Measurements from ENCODE around the gene TMEM92. TPM values are rescaled to one million over a fixed set of nuclear protein-coding genes. Genes with fewer than 3 reads are reported as not detected.

The TMEM92 gene
- total RNA-seq, 3 donors from 2014 or later, result 0.33 TPM; not detected in 2

DNA sequence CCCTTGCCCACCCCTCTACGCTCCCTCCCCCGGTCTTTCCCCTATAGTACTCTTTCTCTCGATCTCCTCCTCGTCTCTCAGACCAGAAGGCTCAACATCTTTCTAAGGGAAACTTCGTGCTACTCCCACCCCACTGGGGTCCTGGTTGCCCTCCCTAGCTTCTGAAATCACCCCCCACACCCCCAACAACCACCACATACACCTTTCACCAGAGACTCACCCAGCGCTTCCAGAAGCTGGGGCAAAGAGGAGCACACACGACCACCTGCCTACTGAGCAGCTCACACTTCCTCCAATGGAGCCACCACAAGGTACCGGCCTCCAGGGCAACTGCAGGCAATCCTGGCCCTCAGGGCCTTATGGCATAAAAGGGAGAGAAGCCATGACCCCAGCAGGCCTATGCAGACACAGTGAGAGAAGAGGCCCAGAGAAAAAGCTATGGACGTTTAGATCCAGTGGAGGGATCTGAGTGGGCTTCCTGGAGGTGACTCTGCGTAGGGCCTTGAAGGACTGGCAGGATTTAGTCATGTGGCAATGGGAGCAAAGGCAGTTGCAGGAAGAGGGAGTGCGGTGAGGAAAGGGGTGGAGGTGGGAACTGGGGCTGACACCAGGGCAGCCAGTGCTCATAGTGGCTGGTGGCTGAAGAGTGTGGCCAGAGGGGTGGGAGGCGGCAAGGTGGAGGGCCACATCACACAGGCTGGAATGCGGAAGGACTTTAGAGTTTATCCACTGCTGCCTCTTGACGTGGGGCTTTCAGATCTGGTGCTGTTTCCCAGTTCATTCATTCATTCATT, 12.1 kb upstream of the TMEM92 start:
- intact Hi-C loops (cut with DNase I; ENCODE audit: low total_unique reads), result no loop called here
- H3K36me3 ChIP-seq, result no peaks in the 10 kb centered on the region
- H3K27me3 ChIP-seq, result no peaks in the 10 kb centered on the region
- H3K4me3 ChIP-seq, result no peak overlapping the region
- H3K9me3 ChIP-seq, result no peaks in the 10 kb centered on the region
- peak; percentile 12 to 37 for DNase-seq (ENCODE audit: low spot score in 2 of 2)
- peaks cover 12 to 22% of the 10 kb centered on the region in 2 donors for H3K4me1 ChIP-seq
- no peak overlapping the region for H3K27ac ChIP-seq
- TF ChIP-seq POLR2AphosphoS5 (IDR thresholded peaks at IDR 0.05) (no peak), POLR2A (IDR thresholded peaks at IDR 0.05) (no peak)
- TF ChIP-seq, protein P1, sequence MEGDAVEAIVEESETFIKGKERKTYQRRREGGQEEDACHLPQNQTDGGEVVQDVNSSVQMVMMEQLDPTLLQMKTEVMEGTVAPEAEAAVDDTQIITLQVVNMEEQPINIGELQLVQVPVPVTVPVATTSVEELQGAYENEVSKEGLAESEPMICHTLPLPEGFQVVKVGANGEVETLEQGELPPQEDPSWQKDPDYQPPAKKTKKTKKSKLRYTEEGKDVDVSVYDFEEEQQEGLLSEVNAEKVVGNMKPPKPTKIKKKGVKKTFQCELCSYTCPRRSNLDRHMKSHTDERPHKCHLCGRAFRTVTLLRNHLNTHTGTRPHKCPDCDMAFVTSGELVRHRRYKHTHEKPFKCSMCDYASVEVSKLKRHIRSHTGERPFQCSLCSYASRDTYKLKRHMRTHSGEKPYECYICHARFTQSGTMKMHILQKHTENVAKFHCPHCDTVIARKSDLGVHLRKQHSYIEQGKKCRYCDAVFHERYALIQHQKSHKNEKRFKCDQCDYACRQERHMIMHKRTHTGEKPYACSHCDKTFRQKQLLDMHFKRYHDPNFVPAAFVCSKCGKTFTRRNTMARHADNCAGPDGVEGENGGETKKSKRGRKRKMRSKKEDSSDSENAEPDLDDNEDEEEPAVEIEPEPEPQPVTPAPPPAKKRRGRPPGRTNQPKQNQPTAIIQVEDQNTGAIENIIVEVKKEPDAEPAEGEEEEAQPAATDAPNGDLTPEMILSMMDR (IDR thresholded peaks at IDR 0.05), result no peak

DNA sequence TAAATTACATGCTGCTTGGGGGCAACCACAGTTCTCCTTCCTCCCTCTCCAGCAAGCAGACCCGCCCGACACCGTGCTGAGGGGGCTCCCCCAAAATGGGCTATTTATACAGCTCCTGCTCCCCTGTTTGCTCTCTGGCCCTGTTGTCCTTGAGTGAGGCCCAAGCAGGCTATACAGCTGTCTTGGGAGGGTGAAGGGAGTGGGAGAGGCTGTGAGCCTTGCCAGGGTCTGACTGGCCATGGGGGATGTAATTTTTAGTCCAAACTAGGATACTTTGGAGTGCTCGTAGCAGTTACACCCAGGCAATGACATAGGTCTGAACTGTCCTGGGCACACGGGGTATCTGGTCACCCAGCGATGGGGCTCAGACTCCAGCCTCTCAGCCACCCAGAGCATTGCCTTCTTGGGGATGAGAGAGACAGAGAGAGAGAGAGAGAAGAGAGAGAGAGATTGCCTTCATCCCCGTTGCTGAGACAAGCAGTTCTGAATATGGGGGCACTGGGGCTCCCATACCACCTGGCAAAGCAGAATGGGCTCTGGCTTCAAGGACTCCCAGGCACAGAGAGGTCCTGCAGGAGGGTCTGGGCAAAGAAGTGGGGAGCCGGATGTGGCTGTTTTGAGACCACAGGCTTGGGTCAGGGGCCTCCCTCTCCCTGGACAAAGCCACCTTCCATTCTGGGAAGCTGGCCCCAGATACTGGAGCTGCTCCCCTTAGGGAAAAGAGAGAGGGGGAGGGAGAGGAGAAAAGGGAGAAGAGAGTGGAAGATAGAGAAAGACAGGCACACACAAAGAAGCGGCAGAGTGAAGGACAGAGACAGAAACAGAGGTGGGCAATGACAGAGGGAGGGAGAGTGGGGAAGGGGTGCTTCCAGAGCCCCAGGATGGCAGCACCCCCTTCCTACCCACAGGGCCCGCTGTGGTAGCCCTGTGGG, 10.7 kb upstream of the TMEM92 start:
- Histone ChIP-seq H3K27me3 (no peaks in the 10 kb centered on the region), H3K4me3 (peak overlapping the region in 1 of 3 donors; percentile 2), H3K9me3 (no peaks in the 10 kb centered on the region), H3K4me1 (peaks cover 12 to 23% of the 10 kb centered on the region in 2 donors), H3K36me3 (no peaks in the 10 kb centered on the region), H3K27ac (peak overlapping the region; percentile 44 to 87)
- TF ChIP-seq, protein P1 (IDR thresholded peaks at IDR 0.05), result no peak
- TF ChIP-seq POLR2A (IDR thresholded peaks at IDR 0.05) (no peak), POLR2AphosphoS5 (IDR thresholded peaks at IDR 0.05) (no peak)
- intact Hi-C loops (cut with DNase I; ENCODE audit: low total_unique reads), result no loop called here
- DNase-seq (ENCODE audit: low spot score in 2 of 2), result peak in 1 of 2 donors; percentile 33

DNA sequence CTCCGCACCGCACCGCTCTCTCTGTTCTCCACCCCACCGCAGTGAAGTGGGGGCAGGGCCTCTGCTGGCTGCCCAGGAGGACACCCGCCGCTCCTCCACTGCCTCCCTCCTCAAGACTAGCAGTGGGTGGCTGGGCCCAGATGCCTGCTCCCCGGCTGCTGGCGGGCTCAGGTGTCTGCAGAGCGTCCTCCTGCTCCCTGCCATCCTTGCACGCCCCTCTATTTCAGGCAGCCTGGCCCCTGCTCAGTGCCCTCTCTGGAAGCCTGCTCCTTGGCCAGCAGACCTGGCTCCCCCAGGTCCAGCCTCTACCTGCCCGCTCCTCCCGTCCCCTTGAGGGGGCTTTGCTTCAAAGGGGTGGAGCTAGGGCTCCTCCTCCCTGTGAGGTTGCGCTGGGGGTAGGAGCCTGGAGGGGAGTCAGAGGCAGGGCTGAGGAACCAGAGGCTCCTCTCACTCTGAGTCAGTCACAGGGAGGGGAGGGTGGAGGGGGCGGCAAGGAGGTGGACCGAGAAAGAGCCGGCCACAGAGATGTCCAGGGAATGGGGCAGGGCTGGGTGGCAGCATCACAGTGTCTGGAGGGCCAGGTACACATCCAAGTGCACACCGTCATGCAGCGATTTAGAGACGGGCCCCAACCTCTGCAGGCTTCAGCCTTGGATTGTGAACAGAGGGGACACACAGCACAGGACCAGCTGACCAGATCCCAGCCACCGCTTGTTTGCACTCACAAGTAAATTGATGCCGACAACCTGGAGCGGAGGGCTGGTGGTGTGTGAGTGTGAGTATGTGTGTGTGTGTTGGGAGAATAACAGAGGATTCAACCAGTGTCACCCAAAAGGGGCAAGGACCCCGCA, 9.8 kb upstream of the TMEM92 start:
- H3K36me3 ChIP-seq, result no peaks in the 10 kb centered on the region
- intact Hi-C loops (cut with DNase I; ENCODE audit: low total_unique reads), result no loop called here
- H3K27me3 ChIP-seq, result no peaks in the 10 kb centered on the region
- H3K4me3 ChIP-seq, result peak overlapping the region in 1 of 3 donors; percentile 2
- H3K4me1 ChIP-seq, result peaks cover 12 to 23% of the 10 kb centered on the region in 2 donors
- DNase-seq (ENCODE audit: low spot score in 2 of 2), result peak in 1 of 2 donors; percentile 47
- TF ChIP-seq POLR2AphosphoS5 (IDR thresholded peaks at IDR 0.05) (no peak), POLR2A (IDR thresholded peaks at IDR 0.05) (no peak)
- TF ChIP-seq, protein P1 (IDR thresholded peaks at IDR 0.05), result no peak
- no peaks in the 10 kb centered on the region for H3K9me3 ChIP-seq
- H3K27ac ChIP-seq, result peak overlapping the region; percentile 44 to 87

DNA sequence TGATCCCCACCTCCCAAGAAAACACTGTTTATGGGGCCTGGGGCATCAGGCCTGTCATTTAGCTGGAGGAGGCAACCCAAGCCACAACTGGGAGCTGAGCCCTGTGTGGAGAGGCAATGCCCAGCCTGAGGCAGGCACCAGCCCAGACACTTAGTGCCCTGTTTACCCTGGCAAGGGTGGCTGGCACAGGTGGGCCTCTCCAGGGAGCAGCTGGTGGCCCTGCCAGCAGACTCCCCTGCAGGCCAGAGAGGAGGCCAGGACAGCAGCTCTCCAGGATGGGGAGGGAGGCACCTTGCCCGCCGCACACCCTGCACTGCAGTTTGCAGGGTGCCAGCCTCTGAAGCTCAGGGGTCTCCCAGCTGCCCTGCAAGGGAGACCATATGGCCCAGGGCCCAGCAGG, 9.1 kb upstream of the TMEM92 start:
- Histone ChIP-seq H3K27me3 (no peaks in the 10 kb centered on the region), H3K36me3 (no peaks in the 10 kb centered on the region), H3K27ac (peak overlapping the region; percentile 31 to 87), H3K9me3 (no peaks in the 10 kb centered on the region), H3K4me1 (peaks cover 12 to 23% of the 10 kb centered on the region in 2 donors), H3K4me3 (no peak overlapping the region)
- peak in 1 of 2 donors; percentile 58 for DNase-seq (ENCODE audit: low spot score in 2 of 2)
- intact Hi-C loops (cut with DNase I; ENCODE audit: low total_unique reads), result no loop called here
- TF ChIP-seq POLR2A (IDR thresholded peaks at IDR 0.05) (no peak), POLR2AphosphoS5 (IDR thresholded peaks at IDR 0.05) (no peak)
- TF ChIP-seq, protein P1 (IDR thresholded peaks at IDR 0.05), result no peak

Data from breast epithelium (tissue), 4 donors.